GM23338 (cell line): ENCODE measurements around the gene EEF1AKMT4.

Experiments used
- CTCF ChIP-seq, 2 experiments: fragments of 200-600 bp in 1 of 2; sonication (generic) in 1 of 2; conservative IDR thresholded peaks; 2 replicates each; pipeline versions ENCODE4 v1.5.1 to v1.6.1; 2016 to 2017; ENCODE audit warnings: antibody characterized with exemption in 2 of 2, low read depth in 2 of 2, mild to moderate bottlenecking in 2 of 2, moderate library complexity in 1 of 2
- EZH2 ChIP-seq: fragments of 200-600 bp; sonication (generic); IDR thresholded peaks from one replicate; pipeline ENCODE4 v1.8.0; 2017; ENCODE audit warnings: antibody characterized with exemption, mild to moderate bottlenecking, low read depth; ENCODE audit not compliant: unreplicated experiment

- TF ChIP-seq EZH2 (no peak), CTCF (conservative IDR thresholded peaks at IDR 0.05; ENCODE audit: low read depth in 2 of 2) (no peak)
Measured at GRCh38 chr3:184218814-184219213, 30.7 kb upstream of the EEF1AKMT4 start.
